SKM-1 treated with dmso at 0.1 percent for 144 hours (cell line): ENCODE results near the gene SAMD11.

ENCODE experiments used
- DNase-seq: peaks from one replicate; lab custom pipeline; 2025; ENCODE audit not compliant: unreplicated experiment; lab: John Stamatoyannopoulos, UW

SAMD11 gene

GRCh38 chr1:993379-993995 is 69.8 kb downstream of the SAMD11 start:
- no peak for DNase-seq
